Gastrocnemius medialis (tissue), 4 donors: ENCODE measurements around the gene FANCC.

Experiments used
- POLR2A ChIP-seq, 2 donors: fragments of 450-650 bp; IDR thresholded peaks; one replicate each; pipeline ENCODE4 v1.6.1; 2017; ENCODE audit warnings: antibody characterized with exemption in 2 of 2, mild to moderate bottlenecking in 2 of 2, moderate library complexity in 2 of 2
- TF ChIP-seq, protein P1 (sequence below), 5 experiments: fragments of 450-650 bp in 3 of 5; fragments of 200-600 bp in 2 of 5; sonication (generic) in 2 of 5; IDR thresholded peaks in 4 of 5; conservative IDR thresholded peaks in 1 of 5; 1 replicate in 4 of 5; 2 replicates in 1 of 5; pipeline ENCODE4 v1.5.1; 2016 to 2019; ENCODE audit warnings: antibody characterized with exemption in 5 of 5, mild to moderate bottlenecking in 3 of 5, moderate library complexity in 3 of 5

DNA sequence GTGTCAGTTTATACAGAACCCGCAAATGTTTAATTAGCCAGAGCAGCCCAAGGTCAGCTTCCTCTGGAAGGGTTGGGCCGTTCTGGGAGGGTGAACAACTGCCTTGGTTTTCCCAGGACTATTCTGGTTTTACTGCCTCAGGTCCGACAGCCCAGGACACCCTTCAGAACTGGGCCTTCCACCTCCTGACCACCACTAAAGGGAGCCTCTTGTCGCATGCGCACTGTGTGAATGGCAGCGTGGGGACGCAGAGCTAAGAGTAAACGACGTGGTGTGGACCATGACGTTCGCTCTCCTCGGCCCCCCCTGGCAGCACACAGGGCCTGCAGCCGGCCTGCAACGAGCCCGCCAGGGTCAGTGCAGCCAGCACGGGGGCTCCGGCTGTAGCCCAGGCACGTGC is 214.9 kb downstream of the FANCC start:
- TF ChIP-seq, protein P1, sequence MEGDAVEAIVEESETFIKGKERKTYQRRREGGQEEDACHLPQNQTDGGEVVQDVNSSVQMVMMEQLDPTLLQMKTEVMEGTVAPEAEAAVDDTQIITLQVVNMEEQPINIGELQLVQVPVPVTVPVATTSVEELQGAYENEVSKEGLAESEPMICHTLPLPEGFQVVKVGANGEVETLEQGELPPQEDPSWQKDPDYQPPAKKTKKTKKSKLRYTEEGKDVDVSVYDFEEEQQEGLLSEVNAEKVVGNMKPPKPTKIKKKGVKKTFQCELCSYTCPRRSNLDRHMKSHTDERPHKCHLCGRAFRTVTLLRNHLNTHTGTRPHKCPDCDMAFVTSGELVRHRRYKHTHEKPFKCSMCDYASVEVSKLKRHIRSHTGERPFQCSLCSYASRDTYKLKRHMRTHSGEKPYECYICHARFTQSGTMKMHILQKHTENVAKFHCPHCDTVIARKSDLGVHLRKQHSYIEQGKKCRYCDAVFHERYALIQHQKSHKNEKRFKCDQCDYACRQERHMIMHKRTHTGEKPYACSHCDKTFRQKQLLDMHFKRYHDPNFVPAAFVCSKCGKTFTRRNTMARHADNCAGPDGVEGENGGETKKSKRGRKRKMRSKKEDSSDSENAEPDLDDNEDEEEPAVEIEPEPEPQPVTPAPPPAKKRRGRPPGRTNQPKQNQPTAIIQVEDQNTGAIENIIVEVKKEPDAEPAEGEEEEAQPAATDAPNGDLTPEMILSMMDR (IDR thresholded peaks at IDR 0.05 in 4 of 5, conservative IDR thresholded peaks at IDR 0.05 in 1 of 5), result no peak
- no peak for TF ChIP-seq POLR2A (IDR thresholded peaks at IDR 0.05)
